HG02943 (cell line): Measurements from ENCODE around the gene CLASP1.
"Not testable (repeated sequence)": the region's sequence is repeated elsewhere in the genome, so short reads cannot be mapped to it uniquely, and the experiment has no call there.

Source experiments
- ATAC-seq: cut with Tn5 transposase; IDR thresholded peaks from one replicate; pipeline ENCODE4 v1.9.1; 2021; ENCODE audit warnings: mild to moderate bottlenecking, low read depth, moderate library complexity; ENCODE audit not compliant: unreplicated experiment

The CLASP1 gene

DNA sequence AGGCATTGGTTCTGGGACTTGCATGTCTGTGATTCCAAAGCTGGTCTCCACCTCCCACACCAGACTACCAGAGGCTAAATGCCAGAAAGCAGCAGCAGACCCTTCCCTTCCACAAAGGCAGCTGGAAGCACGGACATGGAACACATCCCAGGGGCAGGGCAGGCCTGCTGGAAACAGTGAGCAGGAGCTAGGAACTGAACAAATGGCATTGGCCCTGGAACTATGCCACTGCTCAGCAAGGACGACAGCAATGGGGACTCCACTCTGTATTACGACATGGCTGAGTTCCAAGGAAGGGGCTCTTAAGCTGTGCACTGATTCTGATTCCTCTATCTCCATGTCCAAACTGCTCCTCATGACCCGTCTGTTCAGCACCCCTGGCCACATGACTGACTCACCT is 286.5 kb downstream of the CLASP1 start:
- ATAC-seq, result no peak

DNA sequence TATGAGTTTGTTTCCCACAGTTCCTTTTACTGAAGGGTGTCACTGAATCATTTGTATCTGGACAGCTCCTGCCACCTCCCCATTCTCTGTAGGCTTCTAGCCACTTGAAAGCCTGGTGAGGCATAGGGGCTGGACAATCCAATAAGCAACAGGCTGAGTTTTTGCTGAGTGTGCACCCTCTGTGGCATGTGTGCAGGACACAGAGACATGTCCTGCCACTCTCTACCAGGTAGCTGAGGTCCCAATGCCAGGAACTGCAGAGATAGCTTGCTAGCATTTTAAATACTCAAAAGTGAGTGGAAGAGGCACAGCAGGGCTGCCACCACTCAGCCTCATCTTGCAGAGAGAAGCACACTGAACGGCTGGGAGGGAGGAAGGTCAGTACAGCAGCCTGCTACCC is 287.0 kb downstream of the CLASP1 start:
- no peak for ATAC-seq

DNA sequence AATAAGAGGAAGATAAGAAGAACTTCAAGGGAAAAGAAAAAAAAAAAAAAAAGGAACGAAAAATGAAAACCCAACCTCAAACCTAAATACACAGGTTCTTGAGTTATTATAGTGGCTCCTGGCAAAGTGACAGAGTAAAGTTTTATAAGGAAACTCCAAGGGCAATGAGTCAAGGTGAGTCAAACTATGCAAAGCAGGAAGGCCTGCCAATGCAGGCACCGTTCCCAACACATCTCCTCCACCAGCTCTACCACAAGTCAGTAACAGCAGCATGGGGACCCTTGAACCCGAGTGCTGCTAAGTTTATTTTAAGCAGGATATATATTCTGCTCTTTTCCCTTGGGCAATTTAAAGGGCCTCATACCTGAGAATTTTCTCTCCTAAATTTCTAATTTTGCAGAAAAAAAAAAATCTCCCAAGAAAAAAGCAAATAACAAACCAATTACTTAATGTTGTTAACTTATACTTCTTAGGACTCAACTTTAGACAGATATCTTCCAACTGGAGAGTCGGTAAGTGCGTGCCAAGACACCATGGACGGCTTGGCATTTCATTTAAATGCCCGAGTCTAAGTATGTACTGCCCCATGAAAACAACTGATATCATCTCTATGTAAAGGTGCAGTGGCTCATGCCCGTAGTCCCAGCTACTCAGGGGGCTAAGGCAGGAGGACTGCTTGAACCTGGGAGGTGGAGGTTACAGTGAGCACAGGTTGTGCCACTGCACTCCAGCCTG is 288.5 kb downstream of the CLASP1 start:
- no peak for ATAC-seq

DNA sequence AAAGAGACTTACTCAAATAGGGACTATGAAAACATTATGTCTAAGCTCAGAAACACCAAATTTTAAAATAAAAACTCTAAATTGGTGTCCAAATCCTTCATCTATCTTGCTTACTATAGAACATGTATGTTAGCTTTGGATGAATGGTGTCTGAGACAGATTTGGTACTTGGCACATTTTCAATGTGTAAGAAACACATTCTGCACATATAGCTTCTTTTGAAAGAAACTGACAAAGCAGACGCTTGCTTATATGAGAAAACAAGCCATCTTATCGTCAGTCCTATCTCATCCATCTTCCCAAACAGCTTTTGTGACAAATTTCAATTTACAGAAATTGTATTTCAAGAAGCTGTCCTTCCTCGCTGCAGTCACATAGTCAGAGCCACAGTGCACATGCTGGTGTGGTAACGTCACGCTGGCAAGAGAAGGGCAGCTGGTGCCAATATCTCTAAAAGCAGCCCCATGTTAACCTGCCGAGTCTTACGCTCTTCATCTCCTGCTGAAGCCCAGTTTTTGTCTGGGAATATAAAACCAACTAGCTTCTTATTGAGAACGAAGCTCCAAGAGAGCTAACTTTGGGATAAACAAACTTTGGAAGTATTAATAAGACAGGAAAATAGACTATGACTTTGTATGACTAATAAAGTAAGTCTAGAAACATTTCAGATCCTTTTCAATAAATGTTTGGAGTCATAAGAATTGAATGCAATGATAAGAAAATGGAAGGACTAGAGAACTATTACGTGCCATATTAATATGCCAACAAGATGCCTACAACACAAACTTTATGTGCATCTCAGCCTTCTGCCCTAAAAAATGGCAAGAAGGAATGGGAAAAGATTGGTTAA is 289.3 kb downstream of the CLASP1 start:
- ATAC-seq, result no peak

DNA sequence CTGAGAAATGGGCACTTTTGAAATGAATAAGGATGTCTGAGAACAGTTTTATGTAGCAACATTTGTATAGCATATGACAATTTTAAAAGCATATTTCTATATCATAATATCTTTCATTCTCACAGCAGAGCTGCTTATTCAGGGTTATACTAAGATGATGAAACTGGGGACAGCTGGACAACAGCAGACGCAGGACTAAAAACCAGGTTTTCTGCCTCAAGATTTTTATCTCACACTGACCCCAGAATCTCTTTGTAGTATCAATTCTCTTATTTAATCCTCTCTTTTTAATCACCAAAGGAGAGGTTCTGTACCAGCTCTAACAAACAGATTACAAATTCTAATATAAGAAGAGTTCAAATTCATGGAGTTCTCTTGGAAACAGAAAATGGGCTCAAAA is 290.1 kb downstream of the CLASP1 start:
- no peak for ATAC-seq

DNA sequence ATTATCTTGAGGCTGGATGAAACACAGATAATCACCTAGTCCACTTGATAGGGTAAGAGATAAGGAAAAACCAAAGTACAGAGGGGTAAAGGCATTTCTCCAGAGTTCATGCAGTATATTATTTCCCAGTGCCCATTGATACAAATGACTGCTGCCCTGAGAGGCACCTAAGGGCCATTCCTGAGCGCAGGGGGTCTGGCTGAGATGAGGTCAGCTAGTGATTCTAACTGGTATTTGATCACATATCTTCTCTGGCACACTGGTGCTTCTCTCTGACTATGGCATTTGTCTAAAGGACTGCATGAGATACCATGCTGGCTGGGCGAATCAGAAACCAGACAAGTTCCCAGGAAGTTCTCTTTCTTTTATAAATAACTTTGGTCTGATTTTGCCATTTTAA is 291.0 kb downstream of the CLASP1 start:
- ATAC-seq, result no peak

DNA sequence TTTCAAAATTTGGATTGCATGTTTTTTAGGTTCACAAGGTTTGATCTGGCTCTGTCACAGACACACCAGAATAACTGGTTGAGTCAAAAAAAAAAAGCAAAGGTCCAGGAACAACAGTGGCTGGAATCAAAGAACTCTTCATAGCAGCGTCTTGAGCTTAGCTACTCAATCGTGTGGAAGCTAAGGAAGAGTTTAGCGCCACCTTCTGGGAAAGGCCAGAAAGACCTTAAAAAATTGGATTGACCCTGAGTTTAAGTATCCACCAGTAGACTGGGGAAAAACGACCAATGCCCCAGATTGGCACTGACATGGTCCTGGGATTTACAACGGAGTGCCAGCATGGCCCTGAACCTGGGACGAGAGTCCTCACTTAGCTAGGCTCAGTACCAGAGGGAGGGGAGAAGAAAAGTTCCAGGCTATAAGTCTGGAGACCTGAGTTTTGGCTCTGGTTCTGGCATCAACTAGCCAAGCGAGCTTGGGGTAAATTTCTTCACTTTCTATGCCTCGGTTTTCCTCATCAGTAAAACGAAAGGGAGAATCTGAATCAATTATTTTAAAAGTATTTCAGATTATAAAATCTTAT is 293.1 kb downstream of the CLASP1 start:
- no peak for ATAC-seq

DNA sequence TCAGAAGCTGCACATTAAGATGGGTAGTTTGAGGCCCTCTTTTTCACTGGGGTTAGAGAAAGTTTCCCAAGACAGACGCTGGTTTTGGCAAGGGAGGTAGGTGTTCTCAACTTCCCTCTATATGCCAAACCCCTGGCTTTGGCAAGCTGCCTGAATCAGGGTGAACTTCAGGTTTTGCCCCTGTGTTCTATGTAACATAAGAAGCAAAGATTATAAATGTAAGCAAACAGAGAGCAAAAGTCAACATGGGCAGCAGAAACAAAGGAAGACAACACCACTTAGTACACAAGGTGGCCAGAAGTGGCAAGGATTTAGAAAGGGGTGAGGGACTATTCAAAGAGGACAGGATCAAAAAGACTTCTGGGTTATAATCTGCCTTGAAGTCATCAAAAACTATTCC is 293.8 kb downstream of the CLASP1 start:
- ATAC-seq, result no peak

DNA sequence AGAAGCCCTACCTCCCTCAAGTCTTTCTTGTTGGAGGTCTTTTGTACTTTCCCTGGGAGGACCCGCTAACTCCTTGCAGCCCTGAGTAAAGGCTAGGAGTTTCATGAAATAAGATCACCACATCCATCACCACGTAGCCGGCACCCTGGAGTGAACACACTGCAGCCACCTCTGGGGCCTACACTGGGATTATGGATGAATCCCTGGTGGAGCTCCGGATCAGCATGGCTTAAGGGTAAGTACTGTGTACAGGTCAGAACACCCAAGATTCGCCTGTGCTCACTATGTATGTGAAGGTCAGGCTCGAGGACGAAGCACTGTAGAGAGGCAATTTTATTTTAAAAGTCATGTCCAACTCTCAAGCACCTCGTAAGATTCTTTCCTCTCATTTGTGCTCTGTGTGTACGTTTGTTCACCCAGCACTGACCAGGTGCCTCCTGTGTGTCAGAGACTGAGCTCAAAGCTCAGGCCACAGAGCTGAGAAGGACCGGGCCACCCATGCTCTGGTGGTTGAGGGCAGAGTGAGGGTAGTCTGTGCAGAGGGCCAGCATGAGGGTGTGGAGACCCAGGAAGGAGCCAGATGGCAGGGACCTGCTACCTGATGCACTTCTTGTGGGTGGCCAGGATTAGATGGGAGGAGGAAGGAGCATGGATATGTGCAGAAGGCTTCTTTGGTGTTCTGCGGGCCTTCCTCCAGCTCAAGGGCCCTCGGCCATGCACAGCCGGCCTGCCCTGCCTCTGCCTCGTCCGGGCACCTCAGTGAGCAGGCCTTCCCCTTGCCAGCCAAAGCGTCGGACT is 297.5 kb downstream of the CLASP1 start:
- ATAC-seq, result no peak

DNA sequence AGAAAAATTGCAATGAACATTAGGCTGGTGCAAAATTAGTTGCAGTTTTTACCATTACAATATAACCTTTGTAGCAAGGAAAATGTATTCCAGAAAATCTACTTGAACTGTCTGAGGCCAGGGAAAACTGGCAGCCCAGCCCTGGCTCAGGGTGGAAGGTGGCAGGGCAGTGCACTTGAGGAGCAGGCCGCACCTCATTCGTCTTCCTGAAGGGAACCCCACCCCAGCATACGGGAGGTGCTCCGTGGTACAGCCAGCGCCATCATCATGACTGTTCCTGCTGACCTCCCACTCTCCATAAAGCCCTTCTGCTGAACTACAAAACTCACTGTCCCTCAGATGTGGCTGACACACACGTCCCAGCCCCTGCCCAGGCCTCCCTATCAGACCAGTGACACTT is 298.4 kb downstream of the CLASP1 start:
- ATAC-seq, result no peak

DNA sequence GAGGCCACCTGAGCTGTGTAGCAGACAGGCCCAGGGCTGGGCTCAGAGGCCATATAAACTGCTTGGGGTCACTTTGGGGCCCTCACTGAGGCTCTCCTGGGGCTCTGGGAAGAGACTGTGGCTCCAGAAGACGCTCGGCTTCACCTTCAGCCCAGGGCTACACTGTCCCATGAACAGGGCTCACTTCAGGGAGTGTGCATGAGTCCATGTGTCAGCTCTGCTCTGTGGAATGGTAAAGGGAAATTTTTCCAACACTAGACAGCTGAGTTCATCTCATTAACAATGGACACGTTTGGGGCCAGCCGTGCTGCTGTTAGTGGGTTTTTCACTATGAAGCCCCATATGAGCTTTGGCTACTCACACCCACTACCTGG is 298.9 kb downstream of the CLASP1 start:
- ATAC-seq, result no peak

DNA sequence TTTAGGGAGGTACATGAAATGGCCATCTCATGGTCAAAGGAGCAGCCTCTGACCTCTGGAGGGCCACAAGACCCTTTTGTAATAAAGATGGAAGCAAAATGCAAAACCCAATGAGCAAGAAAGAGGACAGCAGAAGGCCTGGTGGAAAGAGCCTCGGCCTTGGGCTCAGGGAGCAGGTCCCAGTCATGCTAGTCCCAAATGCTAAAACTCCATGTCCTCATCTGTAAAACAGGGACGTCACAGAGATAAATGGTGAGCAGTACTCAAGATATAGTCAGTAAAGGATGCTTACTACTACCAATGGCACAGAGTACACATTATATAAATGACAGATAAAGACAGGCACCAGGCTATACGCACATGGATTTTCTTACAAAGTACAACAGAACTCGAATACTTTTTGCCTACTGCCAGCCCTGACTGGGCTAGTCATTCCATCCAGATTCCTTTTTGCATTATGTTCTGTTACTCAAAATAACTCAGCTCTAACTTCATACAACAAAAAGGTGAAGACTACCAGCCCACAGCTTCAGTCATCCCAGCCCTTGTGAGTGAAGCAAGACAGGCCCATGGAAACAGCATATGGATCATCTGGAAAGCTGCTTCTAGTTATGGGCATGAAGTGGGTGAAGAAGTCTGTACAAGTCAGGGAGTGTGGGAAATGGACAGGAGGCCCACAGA is 299.4 kb downstream of the CLASP1 start:
- no peak for ATAC-seq

DNA sequence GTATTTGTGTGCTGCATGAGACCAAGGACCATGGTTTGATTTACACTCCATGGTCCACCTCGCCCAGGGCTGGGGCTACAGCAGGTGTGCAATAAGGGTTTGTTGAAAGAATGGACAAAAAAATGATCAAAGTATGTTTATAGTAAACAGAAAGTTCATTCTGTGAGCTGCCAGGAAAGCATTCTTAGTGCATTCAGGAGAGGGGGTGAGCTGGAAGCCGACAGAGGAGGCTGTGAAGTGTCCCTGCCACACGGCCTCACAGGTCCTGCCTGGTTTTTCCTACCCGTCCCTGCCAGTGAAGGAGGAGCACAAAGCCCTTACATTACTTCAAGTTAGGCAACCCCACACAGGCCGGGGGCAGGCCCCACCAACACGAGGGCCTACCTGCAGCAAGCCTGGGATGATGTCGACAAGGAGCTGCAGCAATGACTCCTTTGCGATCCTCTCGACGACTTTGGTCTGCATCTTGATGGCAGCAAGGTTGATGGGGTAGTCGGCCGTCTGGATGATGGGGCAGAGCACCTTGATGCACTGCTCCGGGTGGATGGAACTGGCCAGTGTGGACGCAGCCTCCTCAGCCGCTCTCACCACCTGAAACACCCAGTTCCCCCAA is 301.0 kb downstream of the CLASP1 start:
- no peak for ATAC-seq

DNA sequence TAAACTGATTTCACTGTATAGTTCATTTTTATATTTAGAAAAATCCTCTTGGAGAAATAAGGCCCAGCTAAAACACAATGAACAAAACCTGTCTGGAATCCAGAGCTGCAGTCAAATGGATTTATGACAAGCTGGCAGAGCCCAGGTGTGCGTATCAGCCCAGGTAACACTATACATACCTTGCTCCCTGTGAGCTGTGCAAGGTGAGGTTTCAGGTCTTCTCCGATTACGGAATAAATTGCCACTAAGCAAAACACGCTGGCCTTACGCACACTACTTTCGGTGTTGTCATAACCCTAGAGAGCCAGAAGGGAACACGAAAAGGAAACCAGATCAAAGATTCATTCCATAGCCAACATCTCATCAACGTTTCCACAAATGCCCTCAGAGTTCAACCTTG is 302.4 kb downstream of the CLASP1 start:
- no peak for ATAC-seq

DNA sequence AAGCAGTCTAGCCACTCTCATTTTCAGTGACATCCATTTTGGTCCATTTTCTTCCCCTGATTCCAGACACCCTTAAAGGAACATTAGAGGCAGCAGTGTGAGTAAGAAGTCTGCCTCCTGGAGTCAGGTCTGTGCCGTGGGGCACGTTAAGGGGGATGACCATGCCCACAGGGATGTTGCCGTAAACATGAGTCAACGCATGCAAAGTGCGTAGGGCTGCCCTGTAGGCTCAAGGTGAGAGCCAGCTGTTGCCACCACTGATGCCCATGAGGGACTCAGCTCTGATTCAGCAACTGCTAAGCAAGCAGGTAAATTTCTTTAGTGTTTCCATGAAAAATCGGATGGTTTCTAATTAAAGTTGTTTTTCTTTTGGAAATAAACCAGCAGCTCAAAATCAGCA is 302.9 kb downstream of the CLASP1 start:
- no peak for ATAC-seq

DNA sequence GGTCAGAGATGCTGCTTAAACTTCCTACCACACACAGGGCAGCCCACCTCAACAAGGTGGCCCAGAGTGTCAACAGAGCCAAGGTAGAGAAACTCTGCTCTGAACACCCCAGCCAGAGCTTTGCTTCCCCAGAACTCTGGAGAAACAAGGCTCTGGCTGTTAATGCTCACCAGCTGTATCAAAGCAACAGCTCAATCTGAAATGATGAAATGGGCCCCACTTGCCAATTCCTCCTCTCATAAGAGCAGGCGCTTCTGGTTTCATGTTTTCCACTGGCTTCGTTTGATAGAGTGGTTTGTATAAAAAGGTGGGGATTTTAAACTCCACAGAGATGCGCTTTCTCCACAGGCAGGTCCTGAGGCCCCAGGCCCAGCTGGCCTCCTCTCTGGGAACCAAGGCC is 303.4 kb downstream of the CLASP1 start:
- no peak for ATAC-seq

DNA sequence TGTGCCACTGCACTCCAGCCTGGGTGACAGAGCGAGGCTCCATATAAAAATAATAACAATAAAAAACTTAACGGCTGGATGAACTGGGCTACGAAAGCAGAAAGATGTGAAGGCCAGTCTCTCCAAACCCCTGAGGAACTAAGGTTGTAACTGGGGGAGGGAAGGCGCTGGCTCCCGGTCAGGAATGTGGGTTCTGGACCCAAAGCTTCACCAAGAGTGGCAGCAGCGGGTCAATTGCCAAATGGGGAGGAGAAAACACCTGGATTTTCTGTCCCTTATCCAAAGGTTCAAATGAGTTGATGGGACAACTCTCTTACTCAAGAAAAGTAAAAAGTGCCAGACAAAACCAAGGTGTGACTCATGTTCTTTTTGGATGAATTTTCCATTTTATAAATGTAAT is 304.2 kb downstream of the CLASP1 start:
- no peak for ATAC-seq

DNA sequence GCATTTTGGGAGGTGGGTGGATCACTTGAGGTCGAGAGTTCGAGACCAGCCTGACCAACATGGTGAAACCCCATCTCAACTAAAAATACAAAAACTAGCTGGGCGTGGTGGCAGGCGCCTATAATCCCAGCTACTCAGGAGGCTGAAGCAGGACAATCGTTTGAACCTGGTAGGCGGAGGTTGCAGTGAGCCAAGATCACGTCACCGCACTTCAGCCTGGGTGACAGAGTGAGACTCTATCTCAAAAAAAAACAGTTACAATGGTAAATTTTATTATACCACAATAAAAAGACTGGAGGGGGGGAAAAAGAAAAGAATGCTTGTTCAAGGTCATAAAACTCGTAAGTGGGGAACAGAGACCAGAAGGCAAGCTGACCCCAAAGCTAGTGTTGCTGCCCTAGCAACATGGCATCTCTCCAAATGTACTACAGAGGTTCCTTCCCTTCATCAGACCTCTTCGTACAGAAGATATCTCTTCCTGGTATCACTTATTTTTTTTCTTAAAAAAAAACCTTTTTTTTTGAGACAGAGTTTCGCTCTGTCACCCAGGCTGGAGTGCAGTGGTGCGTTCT is 305.3 kb downstream of the CLASP1 start:
- ATAC-seq, result not testable (repeated sequence)

DNA sequence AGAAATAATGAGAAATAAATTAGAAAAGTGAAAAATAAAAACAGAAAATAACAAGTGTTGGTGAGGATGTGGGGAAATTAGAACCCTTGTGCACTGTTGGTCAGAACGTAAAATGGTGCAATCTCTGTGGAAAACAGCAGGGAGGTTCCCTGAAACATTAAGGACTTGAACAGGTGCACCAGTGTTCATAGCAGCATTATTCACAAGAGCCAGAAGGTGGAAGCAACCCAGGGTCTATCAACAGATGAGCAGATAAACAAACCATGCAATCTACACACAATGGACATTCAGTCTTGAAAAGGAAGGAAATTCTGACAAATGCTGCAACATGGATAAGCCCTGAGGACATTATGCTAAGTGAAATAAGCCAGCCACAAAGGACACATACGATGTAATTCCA is 306.1 kb downstream of the CLASP1 start:
- no peak for ATAC-seq

DNA sequence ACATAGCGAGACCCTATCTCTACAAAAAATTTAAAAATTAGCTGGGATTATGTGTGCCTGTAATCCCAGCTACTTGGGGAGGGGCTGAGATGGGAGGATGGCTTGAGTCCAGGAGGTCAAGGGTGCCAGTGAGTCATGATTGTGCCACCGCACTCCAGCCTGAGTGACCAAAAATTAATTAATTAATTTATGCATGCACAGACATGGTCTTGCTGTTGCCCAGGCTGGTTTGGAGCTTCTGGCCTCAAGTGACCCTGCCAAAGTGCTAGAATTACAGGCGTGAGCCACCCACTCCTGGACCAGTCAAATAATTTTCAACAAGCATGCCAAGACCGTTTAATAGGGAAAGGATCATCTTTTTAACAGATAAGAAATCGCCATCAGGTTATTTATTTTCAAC is 306.5 kb downstream of the CLASP1 start:
- no peak for ATAC-seq
